HEK293 (cell line): Measurements from ENCODE around the gene RGS7.

Experiments
- CTCF ChIA-PET: fragments of 350-600 bp; formaldehyde crosslinking; extraction: SDS; loops from one replicate; lab custom pipeline; 2021; ENCODE audit warnings: antibody characterized with exemption; lab: Yijun Ruan, JAX
- POLR2A ChIA-PET: fragments of 300-600 bp; formaldehyde crosslinking; extraction: SDS; loops from one replicate; lab custom pipeline; 2020; ENCODE audit warnings: antibody characterized with exemption, inconsistent platforms; lab: Yijun Ruan, JAX
- H3K27ac ChIP-seq: fragments of 200-500 bp; sonication (Bioruptor generic); 2 replicates; pipeline ENCODE4 v1.5.1; 2014; ENCODE audit warnings: low read depth, low read length, control low read depth, inconsistent platforms; ENCODE audit errors: extremely low read depth
- H3K36me3 ChIP-seq, 2 experiments: fragments of 200-500 bp in 1 of 2; sonication (Bioruptor generic) in 1 of 2; 1 replicate in 1 of 2; 2 replicates in 1 of 2; pipeline ENCODE4 v1.5.1; 2014 to 2017; ENCODE audit warnings: inconsistent platforms in 2 of 2, low read length in 2 of 2; ENCODE audit not compliant: control insufficient read depth in 2 of 2, insufficient read depth in 1 of 2
- H3K4me1 ChIP-seq: fragments of 200-500 bp; sonication (Bioruptor generic); 2 replicates; pipeline ENCODE4 v1.5.1; 2014; ENCODE audit warnings: mild to moderate bottlenecking, low read length, inconsistent platforms; ENCODE audit not compliant: control insufficient read depth, insufficient read depth
- H3K4me3 ChIP-seq: 2 replicates; pipeline ENCODE4 v1.5.1; 2011; ENCODE audit warnings: low read depth, mild to moderate bottlenecking, control low read depth, low read length, moderate library complexity
- H3K9me3 ChIP-seq: fragments of 200-500 bp; sonication (Bioruptor generic); 2 replicates; pipeline ENCODE4 v1.5.1; 2014; ENCODE audit warnings: low read depth, low read length, inconsistent platforms; ENCODE audit not compliant: control insufficient read depth, insufficient read depth
- AEBP2 ChIP-seq: fragments of 450-650 bp; formaldehyde crosslinking; IDR thresholded peaks from 2 replicates; pipeline ENCODE4 v1.5.1; 2016; ENCODE audit warnings: missing biosample characterization, missing genetic modification characterization, borderline replicate concordance
- FEZF1 ChIP-seq: fragments of 450-650 bp; formaldehyde crosslinking; IDR thresholded peaks from 2 replicates; pipeline ENCODE4 v1.5.1; 2016; ENCODE audit warnings: missing biosample characterization, missing genetic modification characterization
- GFI1B ChIP-seq: fragments of 450-650 bp; formaldehyde crosslinking; IDR thresholded peaks from 2 replicates; pipeline ENCODE4 v1.5.1; 2016; ENCODE audit warnings: missing biosample characterization, missing genetic modification characterization
- MEIS1 ChIP-seq: sonication (generic); formaldehyde crosslinking; IDR thresholded peaks from 2 replicates; pipeline ENCODE4 v1.8.1; 2022; ENCODE audit warnings: missing genetic modification reagents, mild to moderate bottlenecking, borderline replicate concordance
- SP3 ChIP-seq: fragments of 450-650 bp; formaldehyde crosslinking; IDR thresholded peaks from 2 replicates; pipeline ENCODE4 v1.5.1; 2016; ENCODE audit warnings: missing biosample characterization, missing genetic modification characterization
- TCF7L2 ChIP-seq: IDR thresholded peaks from 2 replicates; pipeline ENCODE4 v1.6.1; 2011; ENCODE audit warnings: low read depth, mild to moderate bottlenecking, inconsistent platforms, low read length, moderate library complexity, borderline replicate concordance
- YY1 ChIP-seq: fragments of 450-650 bp; formaldehyde crosslinking; IDR thresholded peaks from 2 replicates; pipeline ENCODE4 v1.5.1; 2018; ENCODE audit warnings: missing biosample characterization, missing genetic modification characterization
- ZBTB17 ChIP-seq: fragments of 450-650 bp; formaldehyde crosslinking; IDR thresholded peaks from 2 replicates; pipeline ENCODE4 v1.5.1; 2016; ENCODE audit warnings: missing biosample characterization, missing genetic modification characterization
- ZBTB20 ChIP-seq: fragments of 450-650 bp; formaldehyde crosslinking; IDR thresholded peaks from 2 replicates; pipeline ENCODE4 v1.5.1; 2016; ENCODE audit warnings: missing biosample characterization, missing genetic modification characterization
- ZBTB6 ChIP-seq: fragments of 450-650 bp; formaldehyde crosslinking; IDR thresholded peaks from 2 replicates; pipeline ENCODE4 v1.5.1; 2017; ENCODE audit warnings: missing biosample characterization, missing genetic modification characterization
- ZNF10 ChIP-seq: fragments of 450-650 bp; formaldehyde crosslinking; IDR thresholded peaks from 2 replicates; pipeline ENCODE4 v1.5.1; 2017; ENCODE audit warnings: missing biosample characterization, missing genetic modification characterization
- ZNF112 ChIP-seq: fragments of 450-650 bp; formaldehyde crosslinking; IDR thresholded peaks from 2 replicates; pipeline ENCODE4 v1.5.0; 2017; ENCODE audit warnings: missing biosample characterization, missing genetic modification characterization
- ZNF140 ChIP-seq: fragments of 450-650 bp; formaldehyde crosslinking; IDR thresholded peaks from 2 replicates; pipeline ENCODE4 v1.5.1; 2016; ENCODE audit warnings: missing biosample characterization, missing genetic modification characterization
- ZNF2 ChIP-seq: fragments of 450-650 bp; formaldehyde crosslinking; IDR thresholded peaks from 2 replicates; pipeline ENCODE4 v1.5.1; 2016; ENCODE audit warnings: missing biosample characterization, missing genetic modification characterization
- ZNF239 ChIP-seq: fragments of 450-650 bp; formaldehyde crosslinking; IDR thresholded peaks from 2 replicates; pipeline ENCODE4 v1.5.1; 2016; ENCODE audit warnings: missing biosample characterization, missing genetic modification characterization
- ZNF398 ChIP-seq: fragments of 450-650 bp; formaldehyde crosslinking; IDR thresholded peaks from 2 replicates; pipeline ENCODE4 v1.5.1; 2017; ENCODE audit warnings: missing biosample characterization, missing genetic modification characterization
- ZNF555 ChIP-seq: fragments of 450-650 bp; formaldehyde crosslinking; conservative IDR thresholded peaks from 2 replicates; pipeline ENCODE4 v1.5.1; 2017; ENCODE audit warnings: missing biosample characterization, mild to moderate bottlenecking, missing genetic modification characterization, inconsistent platforms
- ZNF560 ChIP-seq: fragments of 450-650 bp; formaldehyde crosslinking; IDR thresholded peaks from 2 replicates; pipeline ENCODE4 v1.5.1; 2017; ENCODE audit warnings: missing biosample characterization, missing genetic modification characterization, borderline replicate concordance
- ZNF580 ChIP-seq: fragments of 450-650 bp; formaldehyde crosslinking; IDR thresholded peaks from 2 replicates; pipeline ENCODE4 v1.5.1; 2016; ENCODE audit warnings: missing biosample characterization, missing genetic modification characterization
- ZNF785 ChIP-seq: fragments of 450-650 bp; formaldehyde crosslinking; IDR thresholded peaks from 2 replicates; pipeline ENCODE4 v1.5.1; 2016; ENCODE audit warnings: missing biosample characterization, missing genetic modification characterization
- ZSCAN30 ChIP-seq: fragments of 450-650 bp; IDR thresholded peaks from 2 replicates; pipeline ENCODE4 v1.5.1; 2018; ENCODE audit warnings: missing biosample characterization, mild to moderate bottlenecking, missing genetic modification characterization, moderate library complexity

The RGS7 gene

GRCh38 chr1:241331328-241332036 is 25.5 kb downstream of the RGS7 start:
- H3K36me3 ChIP-seq, result no peaks in the 10 kb centered on the region
- POLR2A ChIA-PET, result no interaction called here
- no peak overlapping the region for H3K27ac ChIP-seq
- no peak for TF ChIP-seq ZNF239 (tag by site-specific recombination)
- no peak for TF ChIP-seq ZBTB6
- TF ChIP-seq ZNF560 (tag by site-specific recombination), result no peak
- no peak for TF ChIP-seq AEBP2 (tag by site-specific recombination)
- no peak for TF ChIP-seq ZNF112 (tag by site-specific recombination)
- TF ChIP-seq TCF7L2, result no peak
- H3K4me3 ChIP-seq, result no peak overlapping the region
- CTCF ChIA-PET, result no interaction called here
- no peaks in the 10 kb centered on the region for H3K9me3 ChIP-seq
- no peaks in the 10 kb centered on the region for H3K4me1 ChIP-seq

GRCh38 chr1:241330619-241331327 is 26.2 kb downstream of the RGS7 start:
- POLR2A ChIA-PET, result no interaction called here
- H3K4me1 ChIP-seq, result no peaks in the 10 kb centered on the region
- no peaks in the 10 kb centered on the region for H3K9me3 ChIP-seq
- TF ChIP-seq ZNF2 (tag by site-specific recombination) (no peak), ZBTB20 (tag by site-specific recombination) (no peak), ZNF10 (tag by site-specific recombination) (no peak), MEIS1 (CRISPR knock-in tag) (no peak), ZBTB17 (tag by site-specific recombination) (no peak), ZNF560 (tag by site-specific recombination) (no peak), FEZF1 (tag by site-specific recombination) (no peak), ZNF785 (no peak)
- no peaks in the 10 kb centered on the region for H3K36me3 ChIP-seq
- H3K4me3 ChIP-seq, result no peak overlapping the region
- CTCF ChIA-PET, result no interaction called here
- no peak overlapping the region for H3K27ac ChIP-seq

GRCh38 chr1:241325456-241325855 is 31.5 kb downstream of the RGS7 start:
- POLR2A ChIA-PET, result no interaction called here
- H3K36me3 ChIP-seq, result no peaks in the 10 kb centered on the region
- no peak overlapping the region for H3K27ac ChIP-seq
- no peak for TF ChIP-seq YY1 (tag by site-specific recombination)
- no peak for TF ChIP-seq SP3 (tag by site-specific recombination)
- TF ChIP-seq ZNF140, result no peak
- no peak for TF ChIP-seq ZSCAN30 (tag by site-specific recombination)
- no peak for TF ChIP-seq GFI1B (tag by site-specific recombination)
- TF ChIP-seq ZNF580 (tag by site-specific recombination), result no peak
- no peak for TF ChIP-seq ZNF398 (tag by site-specific recombination)
- TF ChIP-seq ZNF555, result no peak
- no peaks in the 10 kb centered on the region for H3K9me3 ChIP-seq
- H3K4me1 ChIP-seq, result no peaks in the 10 kb centered on the region
- no peak overlapping the region for H3K4me3 ChIP-seq
- CTCF ChIA-PET, result no interaction called here
